H1 (cell line): ENCODE measurements around the gene SUCLG2. TPM values are rescaled to one million over a fixed set of nuclear protein-coding genes. Genes with fewer than 3 reads are reported as not detected.

Source experiments
- CTCF ChIA-PET: fragments of 300-600 bp; sonication (Branson Sonifier 250); formaldehyde crosslinking; loops from one replicate; lab custom pipeline; 2021; ENCODE audit not compliant: partially characterized antibody; lab: Charles Lee
- POLR2A ChIA-PET: fragments of 300-600 bp; sonication (Branson Sonifier 250); formaldehyde crosslinking; loops from one replicate; lab custom pipeline; 2021; ENCODE audit warnings: inconsistent platforms; ENCODE audit not compliant: partially characterized antibody; lab: Charles Lee
- DNase-seq, 2 experiments: peaks; one replicate each; pipeline versions ENCODE4 v3.0.0 to v3.0.0-alpha.2; 2010 to 2022; ENCODE audit warnings: low spot score in 2 of 2, low read depth in 1 of 2, mixed read lengths in 1 of 2
- FAIRE-seq: peaks from 2 replicates; lab custom pipeline; 2011; peaks lifted over from hg19 to GRCh38; lab: Jason Lieb, UNC
- H2AFZ ChIP-seq: 2 replicates; pipeline ENCODE4 v1.8.1; 2012; ENCODE audit warnings: low read length, inconsistent platforms
- H2AK5ac ChIP-seq: 2 replicates; pipeline ENCODE4 v1.6.1; 2013; ENCODE audit warnings: low read depth, low read length
- H2BK120ac ChIP-seq: replicated peaks from 2 replicates; pipeline ENCODE3; 2013; ENCODE audit warnings: low read depth, low read length, inconsistent platforms
- H2BK12ac ChIP-seq: 2 replicates; pipeline ENCODE4 v1.6.1; 2013; ENCODE audit warnings: low read depth, low read length
- H2BK15ac ChIP-seq: 2 replicates; pipeline ENCODE4 v1.6.1; 2013; ENCODE audit warnings: low read length
- H2BK20ac ChIP-seq: 2 replicates; pipeline ENCODE4 v1.6.1; 2013; ENCODE audit warnings: low read length
- H2BK5ac ChIP-seq: 2 replicates; pipeline ENCODE4 v1.6.1; 2013; ENCODE audit warnings: low read depth, low read length
- H3K14ac ChIP-seq: 2 replicates; pipeline ENCODE4 v1.6.1; 2013; ENCODE audit warnings: inconsistent platforms; ENCODE audit not compliant: insufficient read length
- H3K18ac ChIP-seq: 2 replicates; pipeline ENCODE4 v1.6.1; 2013; ENCODE audit warnings: low read length; ENCODE audit errors: extremely low read depth
- H3K23ac ChIP-seq: 2 replicates; pipeline ENCODE4 v1.6.1; 2013; ENCODE audit warnings: inconsistent platforms; ENCODE audit not compliant: insufficient read length
- H3K23me2 ChIP-seq: 2 replicates; pipeline ENCODE4 v1.6.1; 2013; ENCODE audit warnings: low read depth, low read length
- H3K27ac ChIP-seq: 2 replicates; pipeline ENCODE4 v1.6.1; 2011; ENCODE audit warnings: low read depth, low read length, inconsistent platforms
- H3K27me3 ChIP-seq, 4 experiments: replicated peaks in 1 of 4; 1 replicate in 1 of 4; 2 replicates in 3 of 4; pipeline versions ENCODE4 v1.6.1 to v1.8.1; 2011 to 2013; ENCODE audit warnings: low read length in 3 of 4, mild to moderate bottlenecking in 3 of 4, inconsistent platforms in 2 of 4, mixed read lengths in 2 of 4, moderate library complexity in 1 of 4; ENCODE audit not compliant: control insufficient read depth in 3 of 4, insufficient read depth in 3 of 4; ENCODE audit errors: extremely low read depth in 1 of 4
- H3K36me3 ChIP-seq, 4 experiments: 2 replicates each; pipeline versions ENCODE4 v1.6.1 to v1.8.1; 2011 to 2013; ENCODE audit warnings: mild to moderate bottlenecking in 4 of 4, low read length in 3 of 4, moderate library complexity in 2 of 4, control low read depth in 1 of 4, inconsistent platforms in 1 of 4; ENCODE audit not compliant: insufficient read depth in 4 of 4, control insufficient read depth in 2 of 4
- H3K4ac ChIP-seq: replicated peaks from 2 replicates; pipeline ENCODE3; 2013; ENCODE audit warnings: low read length, low read depth, mixed read lengths, inconsistent platforms; ENCODE audit not compliant: insufficient read length
- H3K4me1 ChIP-seq, 4 experiments: replicated peaks in 1 of 4; 1 replicate in 1 of 4; 2 replicates in 3 of 4; pipeline versions ENCODE4 v1.6.1 to v1.8.1; 2011 to 2013; ENCODE audit warnings: low read length in 3 of 4, inconsistent platforms in 2 of 4, mixed read lengths in 1 of 4; ENCODE audit not compliant: insufficient read depth in 4 of 4, control insufficient read depth in 3 of 4
- H3K4me2 ChIP-seq, 2 experiments: 2 replicates each; pipeline versions ENCODE4 v1.6.1 to v1.8.1; 2011 to 2013; ENCODE audit warnings: low read depth in 2 of 2, low read length in 2 of 2, control low read depth in 1 of 2, inconsistent platforms in 1 of 2, mild to moderate bottlenecking in 1 of 2; ENCODE audit not compliant: insufficient read depth in 1 of 2
- H3K4me3 ChIP-seq, 4 experiments: fragments of 200-600, 300-600 bp in 1 of 4; sonication (generic), shearing (Covaris generic), sonication (Bioruptor Twin) in 1 of 4; 2 replicates each; pipeline versions ENCODE4 v1.5.1 to v1.8.1; 2011 to 2016; ENCODE audit warnings: low read length in 4 of 4, low read depth in 3 of 4, control low read depth in 2 of 4, inconsistent platforms in 2 of 4, mild to moderate bottlenecking in 2 of 4, mixed read lengths in 1 of 4, moderate library complexity in 1 of 4; ENCODE audit not compliant: insufficient read depth in 2 of 4; ENCODE audit errors: extremely low read depth in 1 of 4
- H3K56ac ChIP-seq: replicated peaks from 2 replicates; pipeline ENCODE3; 2013; ENCODE audit warnings: low read depth, mild to moderate bottlenecking, mixed read lengths, low read length, inconsistent platforms; ENCODE audit not compliant: insufficient read length
- H3K79me1 ChIP-seq: 2 replicates; pipeline ENCODE4 v1.6.1; 2013; ENCODE audit warnings: low read depth, low read length, control low read depth
- H3K79me2 ChIP-seq, 2 experiments: 2 replicates each; pipeline versions ENCODE4 v1.6.1 to v1.8.1; 2012 to 2013; ENCODE audit warnings: low read length in 2 of 2, mild to moderate bottlenecking in 2 of 2, inconsistent platforms in 1 of 2; ENCODE audit not compliant: insufficient read depth in 2 of 2, control insufficient read depth in 1 of 2
- H3K9ac ChIP-seq, 4 experiments: replicated peaks in 1 of 4; 1 replicate in 1 of 4; 2 replicates in 3 of 4; pipeline versions ENCODE4 v1.6.1 to v1.8.1; 2011 to 2013; ENCODE audit warnings: low read depth in 3 of 4, low read length in 3 of 4, control low read depth in 2 of 4, mild to moderate bottlenecking in 2 of 4, moderate library complexity in 2 of 4, inconsistent platforms in 1 of 4; ENCODE audit errors: extremely low read depth in 1 of 4
- H3K9me3 ChIP-seq, 2 experiments: 2 replicates each; pipeline versions ENCODE4 v1.6.1 to v1.8.1; 2012 to 2013; ENCODE audit warnings: mild to moderate bottlenecking in 2 of 2, moderate library complexity in 2 of 2, control low read depth in 1 of 2, inconsistent platforms in 1 of 2, low read depth in 1 of 2, low read length in 1 of 2, mixed read lengths in 1 of 2; ENCODE audit not compliant: insufficient read depth in 2 of 2
- H4K20me1 ChIP-seq, 2 experiments: replicated peaks in 1 of 2; 2 replicates each; pipeline versions ENCODE3 to v1.8.1; 2011 to 2013; ENCODE audit warnings: inconsistent platforms in 2 of 2, low read length in 2 of 2, mild to moderate bottlenecking in 1 of 2; ENCODE audit not compliant: insufficient read depth in 2 of 2, control insufficient read depth in 1 of 2
- H4K5ac ChIP-seq: 2 replicates; pipeline ENCODE4 v1.6.1; 2013; ENCODE audit warnings: low read length, low read depth, mixed read lengths, inconsistent platforms; ENCODE audit not compliant: insufficient read length
- H4K8ac ChIP-seq: 2 replicates; pipeline ENCODE4 v1.8.0; 2013; ENCODE audit warnings: mild to moderate bottlenecking, moderate library complexity, low read length, inconsistent platforms; ENCODE audit not compliant: insufficient read depth; ENCODE audit errors: extremely low read depth
- H4K91ac ChIP-seq: replicated peaks from 2 replicates; pipeline ENCODE3; 2013; ENCODE audit warnings: low read length, mixed read lengths, inconsistent platforms; ENCODE audit not compliant: insufficient read length
- ASH2L ChIP-seq: fragments of 200-600, 300-600 bp; sonication (generic); IDR thresholded peaks from one replicate; pipeline ENCODE4 v1.7.1; 2017; ENCODE audit warnings: low read length
- CEBPB ChIP-seq: IDR thresholded peaks from 2 replicates; pipeline ENCODE4 v1.6.1; 2012; ENCODE audit warnings: low read depth, low read length
- E2F6 ChIP-seq: IDR thresholded peaks from 2 replicates; pipeline ENCODE4 v1.6.1; 2012; ENCODE audit warnings: inconsistent platforms
- JUND ChIP-seq: IDR thresholded peaks from 2 replicates; pipeline ENCODE4 v1.6.1; 2011; ENCODE audit warnings: mild to moderate bottlenecking, improper control_type of control experiment, low read length
- MAX ChIP-seq: IDR thresholded peaks from 2 replicates; pipeline ENCODE4 v1.6.1; 2012; ENCODE audit warnings: inconsistent platforms
- PHF8 ChIP-seq: fragments of 200-600 bp; sonication (generic); conservative IDR thresholded peaks from 2 replicates; pipeline ENCODE4 v1.7.1; 2012; ENCODE audit warnings: low read depth, mild to moderate bottlenecking, inconsistent platforms, low read length, moderate library complexity
- RXRA ChIP-seq: IDR thresholded peaks from 2 replicates; pipeline ENCODE4 v1.6.1; 2011; ENCODE audit warnings: low read depth, mild to moderate bottlenecking, low read length, moderate library complexity; ENCODE audit not compliant: insufficient read depth
- SP1 ChIP-seq: IDR thresholded peaks from 2 replicates; pipeline ENCODE4 v1.6.1; 2011; ENCODE audit warnings: low read depth, low read length
- TAF1 ChIP-seq: IDR thresholded peaks from 2 replicates; pipeline ENCODE4 v1.6.1; 2011; ENCODE audit warnings: mild to moderate bottlenecking, low read depth, low read length
- ZNF274 ChIP-seq: IDR thresholded peaks from 2 replicates; pipeline ENCODE4 v1.7.0; 2012; ENCODE audit warnings: low read length, borderline replicate concordance; ENCODE audit errors: extremely low read depth
- WGBS, 2 experiments: shearing (Covaris generic) in 1 of 2; methylation state at CpG; one replicate each; pipeline versions ENCODE4 v1.1.6 to v1.1.7; 2013 to 2015; ENCODE audit warnings: low lambda C conversion rate in 2 of 2, mixed read lengths in 2 of 2, inconsistent platforms in 1 of 2, low coverage in 1 of 2, missing lambda C conversion rate in 1 of 2; ENCODE audit not compliant: insufficient replicate concordance in 2 of 2, insufficient coverage in 1 of 2, insufficient read length in 1 of 2; ENCODE audit errors: extremely low coverage in 1 of 2, missing lambda C conversion rate in 1 of 2; 5-methylcytosine and 5-hydroxymethylcytosine counted together
- polyA plus RNA-seq, 7 experiments: library from polyadenylated mRNA; depleted of rRNA in 3 of 7; stranded (reverse) in 5 of 7; unstranded in 2 of 7; fragments of >200 nt in 5 of 7; fragments of 200-250 nt in 2 of 7; gene quantifications; 1 replicate in 5 of 7; 2 replicates in 1 of 7; 4 replicates in 1 of 7; pipeline versions ENCODE4 v1.2.1 to v1.2.3, GENCODE V29; 2011 to 2013; ENCODE audit warnings: missing spikeins in 2 of 7, mixed read lengths in 2 of 7
- total RNA-seq: library from RNA; stranded (reverse); fragmentation: NEBNext Ultra II Directional; extraction: Animal tissue kit (Norgen Biotek cat#: 25700); gene quantifications from 2 replicates; pipeline ENCODE4 v1.2.1, GENCODE V29; 2021

The SUCLG2 gene
- total and polyA plus RNA-seq, 2 of the 8 experiments (the other 6 are each of a cell fraction or from before 2014, with no cell fraction given): 12.9 to 46.2 TPM

GRCh38 chr3:67462187-67462586 lies 192.2 kb downstream of the SUCLG2 start:
- no peaks in the 10 kb centered on the region for H3K23me2 ChIP-seq
- no peak overlapping the region for H2AFZ ChIP-seq
- H3K27ac ChIP-seq: no peak overlapping the region
- no peak overlapping the region for H2AK5ac ChIP-seq
- no peak overlapping the region for H2BK20ac ChIP-seq
- ChIA-PET CTCF (interaction anchor here (1.0 kb wide), 1 partner anchor 9 kb away, joined by 5 read pairs; no protein-coding TSS in a partner anchor), POLR2A (no interaction called here)
- FAIRE-seq: no peak
- H3K27me3 ChIP-seq: peaks cover 0 to 1% (median 0%) of the 10 kb centered on the region in 4 experiments; a peak in 1 of 7 replicates
- H2BK5ac ChIP-seq: no peak overlapping the region
- H3K36me3 ChIP-seq: no peaks in the 10 kb centered on the region
- no peak overlapping the region for H3K9ac ChIP-seq
- WGBS, 2 experiments: 85% methylated on average over 5 of the region's 5 CpGs; no CpG with 5 or more reads in 1 of the 2 experiments
- H3K4ac ChIP-seq: no peak overlapping the region
- H3K79me2 ChIP-seq: no peaks in the 10 kb centered on the region
- H2BK120ac ChIP-seq: no peak overlapping the region
- H3K9me3 ChIP-seq: no peaks in the 10 kb centered on the region
- no peaks in the 10 kb centered on the region for H3K79me1 ChIP-seq
- H4K91ac ChIP-seq: no peak overlapping the region
- H2BK12ac ChIP-seq: no peak overlapping the region
- no peak overlapping the region for H3K23ac ChIP-seq
- no peak overlapping the region for H3K18ac ChIP-seq
- H2BK15ac ChIP-seq: no peak overlapping the region
- no peak overlapping the region for H4K5ac ChIP-seq
- H3K14ac ChIP-seq: no peak overlapping the region
- H3K4me1 ChIP-seq: no peaks in the 10 kb centered on the region
- no peak for TF ChIP-seq SP1
- no peak for TF ChIP-seq ASH2L
- no peak for TF ChIP-seq PHF8
- TF ChIP-seq E2F6: no peak
- no peak for TF ChIP-seq JUND
- no peak for TF ChIP-seq CEBPB
- no peak for TF ChIP-seq MAX
- no peak for TF ChIP-seq TAF1
- TF ChIP-seq ZNF274: no peak
- no peak for TF ChIP-seq RXRA
- no peak overlapping the region for H3K56ac ChIP-seq
- H3K4me2 ChIP-seq: no peak overlapping the region
- H3K4me3 ChIP-seq: no peak overlapping the region
- no peak overlapping the region for H4K8ac ChIP-seq
- DNase-seq: no peak
- no peaks in the 10 kb centered on the region for H4K20me1 ChIP-seq
